Stimulated activated CD4-positive, alpha-beta T cell treated with anti-CD3 and anti-CD28 coated beads, Interleukin-4, amount 100 ng/mL, for 1 hour (primary cell): ENCODE results near the gene NUDC.
"Not testable (repeated sequence)": the region's sequence is repeated elsewhere in the genome, so short reads cannot be mapped to it uniquely, and the experiment has no call there.

ENCODE experiments used
- DNase-seq: peaks from one replicate; pipeline ENCODE4 v3.0.0-alpha.2; 2020

NUDC gene

DNA sequence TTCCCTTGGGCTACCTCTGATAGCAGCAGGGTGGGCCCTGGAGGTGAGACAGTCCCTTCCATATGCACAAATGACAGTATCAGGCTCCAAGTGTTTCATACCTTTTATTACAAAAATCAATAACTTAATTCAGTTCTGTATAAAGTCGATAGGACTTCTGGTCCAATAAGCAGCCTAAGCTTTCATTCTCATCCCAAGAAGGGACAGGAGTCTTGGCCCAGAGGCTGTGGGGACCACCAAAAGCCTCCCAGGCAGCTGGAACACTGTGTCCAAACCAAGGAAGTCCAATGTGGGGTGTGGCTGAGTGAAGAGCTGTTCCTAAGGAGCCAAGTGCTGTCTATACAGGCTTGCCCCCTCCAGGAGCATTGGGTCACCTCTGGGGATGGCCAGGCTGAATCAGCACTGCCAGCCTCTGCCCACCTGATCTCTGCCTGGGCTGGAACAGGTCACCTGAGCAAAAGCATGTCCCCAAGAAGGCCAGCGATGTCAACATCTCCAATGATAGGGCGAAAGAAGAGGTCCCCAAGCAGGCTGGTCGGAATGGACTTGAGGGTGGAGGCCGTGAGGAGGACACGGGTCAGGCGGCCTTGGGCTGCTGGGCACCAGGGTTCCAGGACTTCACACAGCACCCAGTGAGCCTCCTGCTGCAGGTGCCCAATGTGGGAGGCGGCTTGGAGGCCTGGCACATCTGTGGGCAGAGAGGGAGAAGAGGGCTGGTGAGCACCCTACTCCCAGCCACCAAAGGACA is 10.0 kb upstream of the NUDC start:
- no peak for DNase-seq

DNA sequence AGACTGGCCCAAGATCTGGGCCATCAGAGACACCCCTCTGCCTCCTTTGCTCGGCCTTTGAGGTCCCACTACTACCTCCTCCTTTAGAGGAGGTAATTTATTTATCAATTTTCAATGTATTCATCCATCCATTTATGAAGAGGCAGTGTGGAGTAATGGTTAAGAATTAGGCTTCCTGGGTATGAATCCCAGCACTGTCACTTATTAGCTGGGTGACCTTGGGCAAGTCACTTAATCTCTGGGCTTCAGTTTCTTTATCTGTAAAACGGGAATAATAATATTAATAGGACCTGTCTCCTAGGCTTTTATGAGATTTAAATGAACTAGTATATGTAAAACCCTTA is 9.4 kb upstream of the NUDC start:
- DNase-seq, result no peak

DNA sequence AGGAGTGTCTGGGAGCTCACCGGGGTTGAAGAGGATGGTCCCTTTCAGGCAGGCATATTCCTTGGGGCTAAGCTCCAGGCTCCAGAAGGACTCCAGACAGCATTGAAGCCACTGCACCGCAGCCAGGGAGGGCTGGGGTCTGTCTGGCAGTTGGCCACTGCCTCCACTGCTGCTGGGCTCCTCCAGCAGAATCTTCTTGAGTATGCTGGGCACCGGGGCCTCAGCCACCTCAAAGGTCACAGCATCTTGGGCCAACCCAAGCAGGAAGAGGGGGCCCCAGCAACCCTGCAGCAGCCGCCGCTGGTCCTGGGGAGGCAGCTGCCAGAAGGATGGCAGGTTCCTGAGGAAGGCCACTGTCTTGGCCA is 8.2 kb upstream of the NUDC start:
- no peak for DNase-seq

DNA sequence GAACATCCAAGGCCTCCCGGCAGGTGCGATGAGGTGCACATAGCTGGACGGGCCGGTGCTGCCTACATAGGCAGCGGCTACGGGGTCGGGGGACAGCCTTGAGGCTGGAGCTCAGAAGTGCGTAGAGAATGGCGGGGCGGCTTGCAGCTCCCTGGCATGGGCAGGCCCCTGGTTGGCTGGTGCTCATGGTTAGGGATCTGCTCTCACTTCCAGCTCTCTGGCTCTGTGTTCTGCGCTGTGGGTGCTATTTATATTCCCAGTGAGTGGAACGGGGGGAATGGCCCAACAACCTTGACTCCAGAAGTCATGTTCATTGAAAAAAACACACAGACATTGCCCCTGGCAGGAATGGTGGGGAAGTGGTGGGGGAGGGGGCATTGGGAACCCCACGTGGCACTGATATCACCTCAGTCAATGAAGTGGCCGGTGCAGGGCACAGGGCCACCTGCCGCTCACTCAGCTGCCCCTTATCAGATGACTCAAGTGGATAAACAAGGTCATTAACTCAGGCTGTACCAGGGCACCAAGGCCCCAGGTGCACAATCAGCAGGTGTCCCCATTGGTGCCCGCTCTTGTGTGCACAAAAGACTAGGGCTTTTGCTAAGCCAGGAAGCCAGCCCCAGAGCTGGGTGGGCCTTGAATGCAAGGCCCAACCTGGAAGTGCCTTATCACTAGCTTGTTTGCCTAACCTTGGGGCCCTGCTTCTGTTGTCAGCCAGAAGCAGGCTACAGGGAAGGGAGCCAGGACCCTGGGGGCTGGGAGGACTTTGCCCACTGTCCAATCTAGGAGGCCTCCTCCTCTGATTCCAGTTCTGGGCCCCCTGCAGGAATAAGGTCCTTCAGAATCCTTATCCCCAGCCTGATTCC is 7.6 kb upstream of the NUDC start, which contains the start of gene NR0B2:
Gene NR0B2, minus strand, starts transcription at position 222 of the 866 bp plus-strand sequence. Its CDS starts 35 bp downstream, at position 187.
- no peak for DNase-seq

DNA sequence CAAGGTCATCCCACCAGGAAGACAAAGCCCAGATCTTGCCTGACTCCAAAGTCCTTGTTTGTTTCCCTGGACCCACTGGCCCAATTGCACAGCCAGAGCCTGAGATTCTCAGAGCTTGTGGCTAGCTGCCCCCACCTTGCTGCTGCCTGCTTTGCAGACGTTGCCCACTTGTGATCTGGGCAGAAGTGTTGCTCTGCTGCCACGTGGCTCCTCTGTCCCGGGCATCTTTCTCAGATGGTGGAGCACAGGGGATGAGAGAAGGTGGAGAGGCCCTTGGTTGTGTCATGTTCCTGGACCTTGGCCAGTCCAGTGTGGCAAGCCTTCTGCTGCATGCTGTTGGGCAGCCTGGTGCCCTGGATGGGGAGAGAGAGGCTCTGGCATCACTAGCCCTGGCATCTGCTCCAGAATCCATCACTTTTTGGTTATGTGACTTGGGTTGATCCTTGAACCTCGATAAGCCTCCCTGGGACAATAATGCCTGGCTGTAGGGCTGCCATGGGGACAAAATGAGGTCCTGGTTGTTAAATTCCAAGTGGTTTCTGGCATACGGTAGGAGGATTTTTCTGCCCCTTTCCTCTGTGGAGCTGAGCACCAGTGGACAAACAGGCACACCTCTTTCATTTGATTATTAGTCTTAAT is 6.2 kb upstream of the NUDC start:
- no peak for DNase-seq

DNA sequence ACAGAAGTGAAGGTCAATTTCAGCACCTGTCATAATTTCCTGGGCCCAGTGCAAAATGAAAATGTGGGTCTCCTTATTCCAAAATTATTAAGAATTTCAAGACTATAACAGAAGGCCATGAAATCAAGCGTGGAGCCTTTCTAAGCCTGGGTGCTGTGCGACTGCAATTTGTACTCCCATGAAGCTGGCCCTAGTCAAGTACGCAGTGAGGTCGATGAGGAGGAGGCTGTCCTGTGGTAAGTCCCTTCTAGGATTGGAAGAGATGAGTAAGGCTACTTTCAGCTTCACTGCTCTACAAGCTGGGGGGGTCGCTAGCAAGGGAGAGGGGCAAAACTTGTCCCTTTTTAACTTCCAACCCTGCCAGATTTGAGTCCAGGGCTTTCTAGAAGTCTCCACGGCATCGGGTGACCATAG is 410 bp upstream of the NUDC start:
- no peak for DNase-seq

DNA sequence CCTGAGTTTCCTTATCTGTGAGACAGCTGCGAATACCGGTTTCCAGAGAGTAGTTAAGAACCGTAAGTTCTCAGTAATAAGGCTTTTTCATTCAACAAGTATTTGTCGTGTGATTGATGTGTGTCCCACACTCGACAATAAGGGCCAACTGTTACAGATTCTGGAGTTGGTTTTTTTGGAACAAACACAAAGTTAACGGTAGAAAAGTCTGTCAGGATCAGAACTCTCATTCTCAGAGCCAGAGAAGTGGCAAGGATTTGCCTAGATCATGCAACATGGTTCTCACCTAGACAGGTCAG is 837 bp downstream of the NUDC start:
- DNase-seq, result no peak

DNA sequence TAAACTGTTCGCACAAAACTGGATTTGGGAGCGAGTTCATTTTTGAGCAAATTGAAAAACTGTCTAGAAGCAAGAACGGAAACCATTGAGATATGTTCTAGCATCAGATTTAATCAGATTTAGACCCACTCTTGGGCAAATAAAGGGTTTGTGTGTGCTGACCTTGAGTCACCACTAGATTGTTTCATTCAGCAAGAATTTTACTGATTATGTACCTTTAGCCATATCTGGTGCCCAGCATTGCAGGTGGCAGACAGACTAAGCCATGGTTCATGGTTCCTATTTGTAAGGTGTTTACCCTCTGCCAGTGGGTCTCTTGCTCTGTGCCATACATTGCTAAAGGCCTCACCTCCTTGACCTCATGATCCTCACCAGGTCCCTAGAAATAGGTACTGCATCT is 1.4 kb downstream of the NUDC start:
- no peak for DNase-seq

DNA sequence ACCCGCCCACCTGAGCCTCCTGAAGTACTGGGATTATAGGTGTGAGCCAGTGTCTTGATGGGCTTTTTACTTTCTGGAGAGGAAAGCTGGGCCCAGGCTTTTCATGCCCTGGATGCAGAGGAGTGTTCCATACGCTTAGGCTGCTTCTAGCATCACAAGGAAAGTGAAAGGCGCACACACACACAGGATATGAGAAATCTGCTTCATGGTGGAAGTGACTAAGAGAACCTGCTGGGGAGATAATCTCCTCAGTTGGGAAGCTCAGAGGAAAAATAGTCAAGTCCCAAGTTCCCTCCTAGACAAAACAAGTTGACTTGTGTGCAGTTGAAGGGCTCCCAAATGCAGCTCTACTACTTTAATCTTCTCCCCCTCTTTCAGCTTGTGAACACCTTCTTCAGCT is 2.2 kb downstream of the NUDC start:
- DNase-seq, result no peak

DNA sequence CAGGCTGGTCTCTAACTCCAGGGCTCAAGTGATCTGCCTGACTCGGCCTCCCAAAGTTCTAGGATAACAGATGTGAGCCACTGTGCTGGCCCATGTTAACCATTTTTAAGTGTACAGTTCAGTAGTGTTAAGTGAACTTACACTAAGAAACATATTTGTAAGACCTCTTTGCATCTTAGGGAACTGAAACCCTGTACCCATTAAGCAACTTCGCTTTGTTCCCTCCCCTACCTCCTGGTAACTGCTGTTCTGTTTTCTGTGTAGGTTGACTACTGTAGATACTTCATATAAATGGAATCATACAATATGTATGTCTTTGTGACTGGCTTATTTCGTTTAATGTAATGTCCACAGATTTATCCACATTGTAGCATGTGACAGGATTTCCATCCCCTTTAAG is 11.0 kb downstream of the NUDC start:
- DNase-seq, result no peak

DNA sequence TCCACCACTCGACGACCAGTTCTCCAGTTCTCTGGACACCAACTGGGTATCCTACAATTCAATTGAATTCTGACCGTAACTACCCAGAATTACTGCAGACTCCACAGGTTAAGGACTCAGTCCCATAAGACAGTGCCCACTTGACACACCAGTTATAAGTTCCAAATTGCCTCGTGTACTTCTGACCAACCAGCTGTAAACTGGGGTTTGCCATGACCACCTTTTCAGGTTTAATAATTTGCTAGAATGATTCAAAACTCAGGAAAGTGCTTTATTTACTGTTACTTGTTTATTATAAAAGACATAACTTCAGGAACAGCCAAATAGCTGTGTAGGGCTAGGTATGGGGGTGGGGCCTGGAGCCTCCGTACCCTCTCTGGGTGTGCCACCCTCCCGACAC is 15.3 kb downstream of the NUDC start:
- DNase-seq, result no peak

DNA sequence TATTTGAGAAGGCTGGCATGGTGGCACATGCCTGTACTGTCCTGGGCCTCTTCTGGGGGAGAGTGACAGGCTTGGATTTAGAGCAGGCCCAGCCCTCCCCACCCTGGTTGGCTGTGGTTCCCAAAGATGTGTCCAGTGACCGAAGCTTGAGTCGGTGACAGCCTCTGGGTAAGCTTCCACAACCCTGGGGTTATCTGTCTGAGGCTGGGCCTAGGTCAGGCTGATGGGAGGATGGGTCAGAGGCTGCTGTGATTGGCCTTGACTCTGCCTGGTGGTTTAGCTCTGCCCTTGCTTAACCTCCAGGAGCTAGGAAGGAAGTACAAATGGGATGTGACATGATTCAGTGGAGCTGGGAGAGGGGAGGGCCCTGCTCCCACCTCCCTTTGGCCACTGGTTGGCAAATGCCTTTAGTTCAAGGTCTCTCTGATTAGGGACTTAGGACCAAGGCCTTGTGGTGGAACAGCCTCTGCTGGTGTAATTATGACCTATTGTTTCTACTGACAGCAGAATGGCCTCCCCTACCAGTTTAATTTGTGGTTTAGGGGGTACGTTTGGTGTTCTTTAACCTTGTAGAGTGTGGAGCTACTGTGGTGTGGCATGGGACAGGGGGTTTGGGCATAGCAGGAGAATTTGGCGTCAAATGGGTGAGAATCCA is 16.6 kb downstream of the NUDC start:
- DNase-seq, result no peak

DNA sequence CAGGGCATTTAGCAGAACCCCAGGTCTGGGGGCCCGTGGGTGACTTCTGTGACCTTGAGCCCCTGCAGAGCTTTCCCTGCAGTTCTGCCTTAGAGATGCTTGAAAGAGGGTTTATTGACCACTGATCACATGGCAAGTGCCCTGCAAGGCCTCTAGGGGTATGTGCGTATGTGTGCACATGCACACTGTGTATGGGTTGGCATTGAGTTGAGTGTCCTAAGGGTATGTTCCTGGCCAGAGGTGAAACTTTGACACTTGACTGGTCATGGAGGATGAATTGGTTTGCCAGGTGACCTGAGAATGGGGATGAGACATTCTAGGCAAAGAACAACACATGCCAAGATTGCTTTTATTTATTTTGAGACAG is 17.1 kb downstream of the NUDC start:
- no peak for DNase-seq

DNA sequence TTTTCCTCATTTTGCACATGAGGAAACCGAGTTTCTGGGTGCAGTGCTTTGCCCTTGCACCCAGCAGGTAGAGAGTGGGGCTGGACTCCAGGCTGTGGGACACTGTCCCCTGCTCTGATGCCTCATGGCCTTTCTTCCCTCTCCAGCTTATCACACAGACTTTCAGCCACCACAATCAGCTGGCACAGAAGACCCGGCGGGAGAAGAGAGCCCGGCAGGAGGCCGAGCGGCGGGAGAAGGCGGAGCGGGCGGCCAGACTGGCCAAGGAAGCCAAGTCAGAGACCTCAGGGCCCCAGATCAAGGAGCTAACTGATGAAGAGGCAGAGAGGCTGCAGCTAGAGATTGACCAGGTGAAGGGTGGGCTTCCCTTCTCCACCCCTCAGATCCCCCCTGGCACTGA is 19.8 kb downstream of the NUDC start:
- no peak for DNase-seq

DNA sequence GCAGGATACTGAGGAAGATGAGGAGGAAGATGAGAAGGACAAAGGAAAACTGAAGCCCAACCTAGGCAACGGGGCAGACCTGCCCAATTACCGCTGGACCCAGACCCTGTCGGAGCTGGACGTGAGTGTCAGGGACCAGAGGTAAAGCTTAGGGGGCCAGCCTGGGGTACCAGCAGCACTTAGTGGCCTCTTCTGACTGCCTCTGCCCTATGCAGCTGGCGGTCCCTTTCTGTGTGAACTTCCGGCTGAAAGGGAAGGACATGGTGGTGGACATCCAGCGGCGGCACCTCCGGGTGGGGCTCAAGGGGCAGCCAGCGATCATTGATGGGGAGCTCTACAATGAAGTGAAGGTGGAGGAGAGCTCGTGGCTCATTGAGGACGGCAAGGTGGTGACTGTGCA is 21.1 kb downstream of the NUDC start:
- no peak for DNase-seq

DNA sequence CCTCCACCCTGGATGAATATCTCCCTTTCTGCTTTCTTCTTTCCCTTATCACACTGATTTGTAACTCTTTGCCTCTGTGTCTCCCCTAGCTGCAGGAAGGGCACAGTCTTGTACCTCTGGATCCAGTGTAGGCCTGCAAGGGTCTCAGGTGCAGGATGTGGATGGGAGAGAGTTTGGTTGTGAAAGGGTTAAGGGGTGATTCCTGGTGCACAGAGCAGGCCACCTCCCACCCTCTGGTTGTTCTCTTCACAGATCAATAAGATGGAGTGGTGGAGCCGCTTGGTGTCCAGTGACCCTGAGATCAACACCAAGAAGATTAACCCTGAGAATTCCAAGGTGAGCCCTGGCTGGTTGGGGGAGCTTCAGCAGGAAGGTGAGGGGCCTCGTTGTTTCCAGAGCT is 23.6 kb downstream of the NUDC start:
- no peak for DNase-seq

DNA sequence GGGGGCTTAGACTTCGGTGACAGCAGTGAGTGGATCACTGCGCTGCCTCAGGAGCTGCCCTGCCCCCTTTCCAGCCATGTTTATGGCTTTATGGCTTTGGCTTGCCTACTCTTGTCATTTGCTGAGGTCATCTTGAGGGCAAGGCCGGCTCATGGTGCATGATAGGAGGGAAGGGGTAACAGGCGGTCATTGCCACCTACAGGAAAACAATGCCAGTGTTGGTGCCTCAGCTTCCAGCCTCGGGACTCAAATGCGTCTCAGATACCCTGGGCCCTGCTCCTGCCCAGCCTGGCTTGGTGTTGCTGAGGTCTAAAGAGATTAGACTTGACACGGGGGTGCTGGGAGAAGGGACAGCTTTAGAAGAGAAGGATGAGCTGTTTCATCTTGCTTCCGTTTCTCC is 24.2 kb downstream of the NUDC start:
- DNase-seq, result no peak

DNA sequence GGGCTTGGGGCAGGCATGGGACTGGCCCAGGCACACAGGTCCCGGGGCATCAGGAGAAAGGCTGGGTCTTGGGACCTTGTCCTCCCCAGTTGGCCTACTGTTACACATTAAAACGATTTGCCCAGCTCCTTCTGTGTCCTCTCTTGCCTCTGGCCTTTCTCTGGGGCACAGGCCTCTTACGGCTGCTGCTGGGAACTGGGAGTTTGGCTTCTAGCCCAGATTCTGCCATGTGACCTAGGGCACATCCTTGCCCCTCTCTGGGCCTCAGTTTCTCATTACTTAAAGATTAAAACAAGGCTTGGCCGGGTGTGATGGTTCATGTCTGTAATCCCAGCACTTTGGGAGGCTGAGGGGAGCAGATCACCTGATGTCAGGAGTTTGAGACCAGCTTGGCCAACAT is 24.7 kb downstream of the NUDC start:
- no peak for DNase-seq

DNA sequence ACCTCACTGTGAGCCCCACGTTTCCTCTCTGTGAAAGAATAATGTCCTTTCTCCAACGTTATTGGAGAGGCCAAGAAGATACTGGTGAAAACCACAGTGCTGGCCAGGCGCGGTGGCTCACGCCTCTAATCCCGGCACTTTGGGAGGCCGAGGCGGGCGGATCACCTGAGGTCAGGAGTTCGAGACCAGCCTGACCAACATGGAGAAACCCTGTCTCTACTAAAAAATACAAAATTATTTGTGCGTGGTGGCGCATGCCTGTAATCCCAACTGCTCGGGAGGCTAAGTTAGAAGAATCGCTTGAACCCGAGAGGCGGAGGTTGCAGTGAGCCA is 27.1 kb downstream of the NUDC start:
- not testable (repeated sequence) for DNase-seq

DNA sequence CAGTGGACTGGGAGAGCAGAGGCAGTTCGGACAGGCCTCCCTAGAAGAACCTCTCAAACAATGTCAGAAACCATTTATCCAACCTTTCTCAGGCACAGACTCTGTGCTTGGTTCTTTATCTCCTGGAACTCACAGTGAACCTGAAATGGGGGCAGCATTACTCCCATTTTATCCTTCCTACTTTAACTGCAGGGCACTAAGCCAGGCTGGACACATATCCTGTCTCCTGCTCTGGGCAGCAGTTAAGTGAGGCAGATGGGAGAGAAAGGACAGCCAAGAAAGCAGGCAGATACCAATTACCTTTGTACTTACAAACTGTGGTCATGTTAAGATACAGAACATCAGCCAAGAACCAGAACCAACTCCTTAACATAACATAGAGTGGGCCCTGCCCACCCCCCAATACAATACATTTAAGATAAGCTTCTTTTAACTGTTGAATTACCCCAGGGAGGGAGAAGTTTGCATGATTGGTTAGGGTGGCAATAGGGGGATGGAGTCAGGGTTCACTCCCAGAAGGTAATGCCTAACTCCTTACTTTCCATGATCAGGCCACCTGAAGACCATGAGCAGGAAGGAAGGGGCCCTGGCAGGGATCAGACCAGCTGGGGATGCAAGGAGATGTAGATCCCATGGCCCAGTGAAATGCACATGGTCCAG is 27.9 kb downstream of the NUDC start:
- DNase-seq, result no peak

DNA sequence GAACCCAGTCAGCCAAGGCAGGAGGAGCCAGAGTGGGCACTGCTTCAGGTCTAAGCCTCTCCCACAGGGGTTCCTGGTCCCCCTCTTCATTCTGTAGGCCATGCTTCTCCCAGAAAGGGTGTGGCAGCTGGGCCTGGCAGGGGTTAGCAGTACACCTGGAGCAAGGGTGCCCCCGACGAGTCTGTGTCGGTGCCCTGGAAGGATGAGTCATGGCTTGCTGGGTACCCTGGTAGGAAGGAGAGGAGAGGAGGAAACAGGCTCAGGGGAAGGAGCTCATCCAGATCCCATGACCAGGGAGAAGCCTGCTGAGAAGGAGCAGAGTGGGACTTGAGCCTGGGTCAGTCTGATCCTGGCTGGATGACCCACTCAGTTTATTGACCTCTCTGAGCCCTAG is 28.4 kb downstream of the NUDC start:
- no peak for DNase-seq

DNA sequence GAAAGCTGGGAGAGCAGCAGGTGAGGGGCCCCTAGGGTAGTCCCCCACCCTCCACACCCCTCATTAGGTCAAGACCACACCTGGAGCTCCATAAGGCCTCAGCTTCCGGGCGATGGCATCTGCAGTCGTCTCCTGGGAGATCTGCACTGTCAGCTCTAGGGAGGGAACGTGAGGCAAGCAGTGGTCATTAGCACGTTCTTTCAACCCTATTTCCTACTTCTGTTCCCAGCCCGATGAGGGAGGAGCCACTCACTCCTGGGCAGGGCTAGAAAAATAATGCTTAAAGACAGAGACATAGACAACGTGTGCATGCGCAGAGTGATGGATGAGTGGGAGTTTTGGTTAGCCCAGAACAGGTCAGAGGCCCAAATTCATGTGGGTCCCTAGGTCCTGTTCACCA is 29.1 kb downstream of the NUDC start:
- DNase-seq, result no peak

DNA sequence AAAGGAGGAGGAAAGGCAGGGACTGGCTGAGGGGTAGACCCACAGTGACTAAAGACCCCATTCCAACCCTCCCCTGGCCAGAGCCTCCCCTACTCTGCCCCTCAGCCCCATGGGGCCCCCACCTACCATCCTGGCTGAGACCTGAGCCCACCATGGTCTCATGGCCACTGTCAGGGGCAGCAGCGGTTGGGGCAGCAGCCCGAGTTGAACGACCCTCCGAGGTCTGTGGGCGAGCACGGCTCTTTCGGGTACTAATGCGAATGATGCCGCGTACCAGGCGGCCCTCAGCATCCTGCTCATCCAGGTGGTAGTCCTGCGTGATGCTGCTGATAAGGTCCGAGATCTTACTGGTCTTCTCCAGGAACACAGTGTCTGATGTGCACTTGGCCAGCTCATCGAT is 29.7 kb downstream of the NUDC start:
- DNase-seq, result no peak
